GM23338 (cell line): ENCODE data around the gene SLC19A2. TPM values are rescaled to one million over a fixed set of nuclear protein-coding genes. Genes with fewer than 3 reads are reported as not detected.

ENCODE experiments used
- ATAC-seq: fragments of 200-7000 bp; cut with Tn5 transposase; 3 replicates; pipeline ENCODE4 v1.9.1; 2020
- DNase-seq: peaks from one replicate; pipeline ENCODE4 v3.0.0-alpha.2; 2015; ENCODE audit warnings: low spot score
- H2AFZ ChIP-seq: fragments of 200-600 bp; sonication (generic); 2 replicates; pipeline ENCODE4 v1.8.0; 2016; ENCODE audit warnings: antibody characterized with exemption, mild to moderate bottlenecking, moderate library complexity
- H3F3A ChIP-seq: fragments of 200-600 bp; sonication (generic); replicated peaks from 2 replicates; pipeline ENCODE4 v1.8.0; 2017; ENCODE audit warnings: antibody characterized with exemption, mixed run types, low read depth
- H3K27ac ChIP-seq: fragments of 200-600 bp; sonication (generic); 2 replicates; pipeline ENCODE4 v1.6.1; 2016; ENCODE audit warnings: low read depth
- H3K27me3 ChIP-seq: fragments of 200-600 bp; sonication (generic); 2 replicates; pipeline ENCODE4 v1.8.0; 2016; ENCODE audit warnings: mild to moderate bottlenecking, mixed run types, moderate library complexity; ENCODE audit not compliant: insufficient read depth
- H3K36me3 ChIP-seq: fragments of 200-600 bp; sonication (generic); 2 replicates; pipeline ENCODE4 v1.8.0; 2016; ENCODE audit warnings: mild to moderate bottlenecking; ENCODE audit not compliant: insufficient read depth
- H3K4me1 ChIP-seq: fragments of 200-600 bp; sonication (generic); 2 replicates; pipeline ENCODE4 v1.8.0; 2016; ENCODE audit warnings: mild to moderate bottlenecking, moderate library complexity; ENCODE audit not compliant: insufficient read depth
- H3K4me2 ChIP-seq: fragments of 200-600 bp; sonication (generic); 2 replicates; pipeline ENCODE4 v1.7.1; 2017; ENCODE audit warnings: mixed run types
- H3K4me3 ChIP-seq: fragments of 200-600 bp; sonication (generic); 2 replicates; pipeline ENCODE4 v1.6.1; 2016; ENCODE audit warnings: mixed run types
- H3K79me2 ChIP-seq: fragments of 200-600 bp; sonication (generic); replicated peaks from 2 replicates; pipeline ENCODE4 v1.8.0; 2017; ENCODE audit warnings: mild to moderate bottlenecking; ENCODE audit not compliant: insufficient read depth
- H3K9me2 ChIP-seq: fragments of 200-600 bp; sonication (generic); 2 replicates; pipeline ENCODE4 v1.8.0; 2017; ENCODE audit not compliant: insufficient read depth
- H4K20me1 ChIP-seq: fragments of 200-600 bp; sonication (generic); replicated peaks from 2 replicates; pipeline ENCODE4 v1.8.0; 2017; ENCODE audit warnings: mild to moderate bottlenecking; ENCODE audit not compliant: insufficient read depth
- H3K27ac Mint-ChIP-seq: 2 replicates; pipeline ENCODE4 v1.8.0; 2020; ENCODE audit warnings: inconsistent platforms, mild to moderate bottlenecking, moderate library complexity, mixed read lengths
- H3K27me3 Mint-ChIP-seq: 3 replicates; pipeline ENCODE4 v1.8.0; 2022; ENCODE audit warnings: low read depth, mild to moderate bottlenecking, moderate library complexity, mixed read lengths, inconsistent platforms; ENCODE audit not compliant: insufficient read depth, poor library complexity
- H3K36me3 Mint-ChIP-seq: 3 replicates; pipeline ENCODE4 v1.8.0; 2021; ENCODE audit warnings: low read depth, mild to moderate bottlenecking, inconsistent platforms, moderate library complexity, mixed read lengths
- H3K4me1 Mint-ChIP-seq: 3 replicates; pipeline ENCODE4 v1.8.0; 2020; ENCODE audit warnings: mild to moderate bottlenecking, inconsistent platforms, mixed read lengths
- H3K4me3 Mint-ChIP-seq: 3 replicates; pipeline ENCODE4 v1.8.0; 2021; ENCODE audit warnings: moderate library complexity, mild to moderate bottlenecking, inconsistent platforms, mixed read lengths
- H3K9me3 Mint-ChIP-seq: 3 replicates; pipeline ENCODE4 v1.8.0; 2020; ENCODE audit warnings: moderate library complexity, mild to moderate bottlenecking, inconsistent platforms, mixed read lengths
- CREB1 ChIP-seq: fragments of 250-450 bp; sonication (Bioruptor Pico); IDR thresholded peaks from 2 replicates; pipeline ENCODE4 v1.5.0; 2020; ENCODE audit warnings: low read depth, mild to moderate bottlenecking, moderate library complexity
- ETS1 ChIP-seq: IDR thresholded peaks from 2 replicates; pipeline ENCODE4 v1.6.1; 2016; ENCODE audit warnings: antibody characterized with exemption
- EZH2 ChIP-seq: fragments of 200-600 bp; sonication (generic); IDR thresholded peaks from one replicate; pipeline ENCODE4 v1.8.0; 2017; ENCODE audit warnings: antibody characterized with exemption, mild to moderate bottlenecking, low read depth; ENCODE audit not compliant: unreplicated experiment
- EZH2phosphoT487 ChIP-seq: fragments of 200-600 bp; sonication (generic); IDR thresholded peaks from one replicate; pipeline ENCODE4 v1.8.1; 2018; ENCODE audit warnings: antibody characterized with exemption; ENCODE audit not compliant: unreplicated experiment
- JUNB ChIP-seq: IDR thresholded peaks from one replicate; pipeline ENCODE4 v1.6.1; 2016; ENCODE audit warnings: antibody characterized with exemption; ENCODE audit not compliant: unreplicated experiment
- NANOG ChIP-seq: IDR thresholded peaks from 2 replicates; pipeline ENCODE4 v1.6.1; 2016; ENCODE audit warnings: antibody characterized with exemption, borderline replicate concordance
- ZNF114 ChIP-seq: fragments of 250-450 bp; sonication (Bioruptor Pico); IDR thresholded peaks from 2 replicates; pipeline ENCODE4 v1.5.0; 2020; ENCODE audit warnings: mild to moderate bottlenecking, moderate library complexity
- polyA plus RNA-seq: library from polyadenylated mRNA; unstranded; fragments of >200 nt; fragmentation: Nextera tagmentation; extraction: Ambion mirVana; gene quantifications from 2 replicates; pipeline ENCODE4 v1.2.1, GENCODE V29; 2016
- total RNA-seq: library from RNA; depleted of rRNA; stranded (reverse); fragments of >200 nt; shearing (Covaris generic); gene quantifications from 2 replicates; pipeline ENCODE4 v1.2.3, GENCODE V29; 2014
- TF ChIP-seq, protein P1 (sequence below): IDR thresholded peaks from one replicate; pipeline ENCODE4 v1.6.1; 2018; ENCODE audit warnings: antibody characterized with exemption; ENCODE audit not compliant: unreplicated experiment
- TF ChIP-seq, protein P2 (sequence below), 2 experiments: fragments of 200-600 bp in 1 of 2; sonication (generic) in 1 of 2; conservative IDR thresholded peaks; 2 replicates each; pipeline versions ENCODE4 v1.5.1 to v1.6.1; 2016 to 2017; ENCODE audit warnings: antibody characterized with exemption in 2 of 2, low read depth in 2 of 2, mild to moderate bottlenecking in 2 of 2, moderate library complexity in 1 of 2

SLC19A2 gene
- total and polyA plus RNA-seq, 2 experiments from 2014 or later = 11.1 to 39.1 TPM

- no peak for ATAC-seq
These were observed 31.9 kb upstream of the SLC19A2 start for GRCh38 chr1:169517558-169518186.

DNA sequence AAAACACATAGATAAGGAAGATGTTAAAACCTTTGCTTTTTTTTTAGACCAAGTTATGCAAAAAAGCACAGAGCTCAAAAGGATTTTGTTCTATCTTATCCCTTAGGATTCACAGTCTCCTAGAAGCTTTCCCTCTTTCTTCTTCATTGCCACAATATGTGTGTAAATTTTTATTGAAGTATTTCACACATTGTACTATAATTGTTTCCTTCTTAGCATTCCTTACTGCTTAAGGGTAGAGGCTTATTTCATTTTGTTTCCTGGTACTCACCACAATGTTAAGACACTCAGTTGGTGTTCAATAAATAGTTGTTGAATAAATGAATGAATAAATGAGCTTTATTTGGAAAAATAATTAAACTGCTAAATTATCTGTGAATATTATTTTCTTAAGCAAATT is 29.9 kb upstream of the SLC19A2 start:
- no peaks in the 10 kb centered on the region for H3K9me2 ChIP-seq
- TF ChIP-seq EZH2phosphoT487 (no peak), ETS1 (no peak), JUNB (no peak), CREB1 (CRISPR knock-in tag) (no peak), EZH2 (no peak)
- TF ChIP-seq, protein P1, sequence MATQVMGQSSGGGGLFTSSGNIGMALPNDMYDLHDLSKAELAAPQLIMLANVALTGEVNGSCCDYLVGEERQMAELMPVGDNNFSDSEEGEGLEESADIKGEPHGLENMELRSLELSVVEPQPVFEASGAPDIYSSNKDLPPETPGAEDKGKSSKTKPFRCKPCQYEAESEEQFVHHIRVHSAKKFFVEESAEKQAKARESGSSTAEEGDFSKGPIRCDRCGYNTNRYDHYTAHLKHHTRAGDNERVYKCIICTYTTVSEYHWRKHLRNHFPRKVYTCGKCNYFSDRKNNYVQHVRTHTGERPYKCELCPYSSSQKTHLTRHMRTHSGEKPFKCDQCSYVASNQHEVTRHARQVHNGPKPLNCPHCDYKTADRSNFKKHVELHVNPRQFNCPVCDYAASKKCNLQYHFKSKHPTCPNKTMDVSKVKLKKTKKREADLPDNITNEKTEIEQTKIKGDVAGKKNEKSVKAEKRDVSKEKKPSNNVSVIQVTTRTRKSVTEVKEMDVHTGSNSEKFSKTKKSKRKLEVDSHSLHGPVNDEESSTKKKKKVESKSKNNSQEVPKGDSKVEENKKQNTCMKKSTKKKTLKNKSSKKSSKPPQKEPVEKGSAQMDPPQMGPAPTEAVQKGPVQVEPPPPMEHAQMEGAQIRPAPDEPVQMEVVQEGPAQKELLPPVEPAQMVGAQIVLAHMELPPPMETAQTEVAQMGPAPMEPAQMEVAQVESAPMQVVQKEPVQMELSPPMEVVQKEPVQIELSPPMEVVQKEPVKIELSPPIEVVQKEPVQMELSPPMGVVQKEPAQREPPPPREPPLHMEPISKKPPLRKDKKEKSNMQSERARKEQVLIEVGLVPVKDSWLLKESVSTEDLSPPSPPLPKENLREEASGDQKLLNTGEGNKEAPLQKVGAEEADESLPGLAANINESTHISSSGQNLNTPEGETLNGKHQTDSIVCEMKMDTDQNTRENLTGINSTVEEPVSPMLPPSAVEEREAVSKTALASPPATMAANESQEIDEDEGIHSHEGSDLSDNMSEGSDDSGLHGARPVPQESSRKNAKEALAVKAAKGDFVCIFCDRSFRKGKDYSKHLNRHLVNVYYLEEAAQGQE = no peak

More at GRCh38 chr1:169517558-169518186, 31.9 kb upstream of the SLC19A2 start:
- no peak overlapping the region for H3K4me3 Mint-ChIP-seq
- H3K36me3 Mint-ChIP-seq = no peaks in the 10 kb centered on the region
- Histone ChIP-seq H3K79me2 (no peaks in the 10 kb centered on the region), H3K4me2 (no peak overlapping the region), H3K27me3 (no peaks in the 10 kb centered on the region), H3K4me1 (no peaks in the 10 kb centered on the region; the same call in 1 of the 2 replicates), H3K4me3 (no peak overlapping the region), H3K27ac (no peak overlapping the region), H3F3A (no peaks in the 10 kb centered on the region), H2AFZ (no peak overlapping the region), H3K36me3 (no peaks in the 10 kb centered on the region), H4K20me1 (no peaks in the 10 kb centered on the region), H3K9me2 (no peaks in the 10 kb centered on the region)
- no peak for TF ChIP-seq ZNF114
- TF ChIP-seq NANOG = no peak
- no peak for TF ChIP-seq EZH2phosphoT487
- TF ChIP-seq, protein P2, sequence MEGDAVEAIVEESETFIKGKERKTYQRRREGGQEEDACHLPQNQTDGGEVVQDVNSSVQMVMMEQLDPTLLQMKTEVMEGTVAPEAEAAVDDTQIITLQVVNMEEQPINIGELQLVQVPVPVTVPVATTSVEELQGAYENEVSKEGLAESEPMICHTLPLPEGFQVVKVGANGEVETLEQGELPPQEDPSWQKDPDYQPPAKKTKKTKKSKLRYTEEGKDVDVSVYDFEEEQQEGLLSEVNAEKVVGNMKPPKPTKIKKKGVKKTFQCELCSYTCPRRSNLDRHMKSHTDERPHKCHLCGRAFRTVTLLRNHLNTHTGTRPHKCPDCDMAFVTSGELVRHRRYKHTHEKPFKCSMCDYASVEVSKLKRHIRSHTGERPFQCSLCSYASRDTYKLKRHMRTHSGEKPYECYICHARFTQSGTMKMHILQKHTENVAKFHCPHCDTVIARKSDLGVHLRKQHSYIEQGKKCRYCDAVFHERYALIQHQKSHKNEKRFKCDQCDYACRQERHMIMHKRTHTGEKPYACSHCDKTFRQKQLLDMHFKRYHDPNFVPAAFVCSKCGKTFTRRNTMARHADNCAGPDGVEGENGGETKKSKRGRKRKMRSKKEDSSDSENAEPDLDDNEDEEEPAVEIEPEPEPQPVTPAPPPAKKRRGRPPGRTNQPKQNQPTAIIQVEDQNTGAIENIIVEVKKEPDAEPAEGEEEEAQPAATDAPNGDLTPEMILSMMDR (conservative IDR thresholded peaks at IDR 0.05; ENCODE audit: low read depth in 2 of 2) = no peak
- TF ChIP-seq CREB1 (CRISPR knock-in tag) = no peak
- H3K27me3 Mint-ChIP-seq = no peaks in the 10 kb centered on the region
- peaks cover 2% of the 10 kb centered on the region for H3K4me1 Mint-ChIP-seq
- H3K27ac Mint-ChIP-seq = no peak overlapping the region
- no peaks in the 10 kb centered on the region for H3K9me3 Mint-ChIP-seq
- DNase-seq = no peak

More for the DNA sequence above, 29.9 kb upstream of the SLC19A2 start:
- Histone ChIP-seq H3K4me3 (no peak overlapping the region), H3F3A (no peaks in the 10 kb centered on the region), H3K4me2 (no peak overlapping the region), H3K27me3 (no peaks in the 10 kb centered on the region), H3K36me3 (no peaks in the 10 kb centered on the region), H2AFZ (no peak overlapping the region), H3K79me2 (no peaks in the 10 kb centered on the region), H4K20me1 (no peaks in the 10 kb centered on the region), H3K27ac (no peak overlapping the region), H3K4me1 (no peaks in the 10 kb centered on the region; the same call in 1 of the 2 replicates)
- ATAC-seq (no peak), DNase-seq (no peak)
- Mint-ChIP-seq H3K27ac (no peak overlapping the region), H3K9me3 (no peaks in the 10 kb centered on the region), H3K4me3 (no peak overlapping the region), H3K4me1 (peaks cover 6% of the 10 kb centered on the region), H3K36me3 (no peaks in the 10 kb centered on the region), H3K27me3 (no peaks in the 10 kb centered on the region)
